Measurements from ENCODE around the gene SPOP. TPM values are rescaled to one million over a fixed set of nuclear protein-coding genes. Genes with fewer than 3 reads are reported as not detected.
"Not testable (repeated sequence)": the region's sequence is repeated elsewhere in the genome, so short reads cannot be mapped to it uniquely, and the experiment has no call there.

The SPOP gene
- total RNA-seq, 1 donor from 2014 or later, result 61.4 TPM

- H3K4me1 Mint-ChIP-seq, result peaks cover 7% of the 10 kb centered on the region
- H3K9me3 Mint-ChIP-seq, result no peaks in the 10 kb centered on the region
- intact Hi-C loops (cut with micrococcal nuclease), result no loop called here
- peaks cover 10% of the 10 kb centered on the region for H3K27me3 Mint-ChIP-seq
- H3K36me3 Mint-ChIP-seq (ENCODE audit: low read depth), result no peaks in the 10 kb centered on the region
- no peak overlapping the region for H3K27ac Mint-ChIP-seq
- no peak overlapping the region for H3K4me3 Mint-ChIP-seq
- DNase-seq, result no peak
Observed at GRCh38 chr17:49554694-49555494, 123.0 kb downstream of the SPOP start.

GRCh38 chr17:49553676-49554335 lies 124.1 kb downstream of the SPOP start:
- intact Hi-C loops (cut with micrococcal nuclease), result no loop called here
- DNase-seq, result no peak
- Mint-ChIP-seq H3K36me3 (ENCODE audit: low read depth) (no peaks in the 10 kb centered on the region), H3K27ac (no peak overlapping the region), H3K4me3 (no peak overlapping the region), H3K27me3 (peaks cover 6% of the 10 kb centered on the region), H3K4me1 (peaks cover 7% of the 10 kb centered on the region), H3K9me3 (no peaks in the 10 kb centered on the region)

- H3K36me3 Mint-ChIP-seq (ENCODE audit: low read depth), result no peaks in the 10 kb centered on the region
- no peaks in the 10 kb centered on the region for H3K27me3 Mint-ChIP-seq
- H3K4me1 Mint-ChIP-seq, result peaks cover 3% of the 10 kb centered on the region
- H3K27ac Mint-ChIP-seq, result no peak overlapping the region
- intact Hi-C loops (cut with micrococcal nuclease), result no loop called here
- H3K4me3 Mint-ChIP-seq, result no peak overlapping the region
- DNase-seq, result no peak
- H3K9me3 Mint-ChIP-seq, result no peaks in the 10 kb centered on the region
Observed at GRCh38 chr17:49552070-49552751, 125.7 kb downstream of the SPOP start.

GRCh38 chr17:49551221-49552069 lies 126.5 kb downstream of the SPOP start:
- no peak overlapping the region for H3K4me3 Mint-ChIP-seq
- H3K4me1 Mint-ChIP-seq, result peaks cover 2% of the 10 kb centered on the region
- no peak for DNase-seq
- intact Hi-C loops (cut with micrococcal nuclease), result no loop called here
- no peak overlapping the region for H3K27ac Mint-ChIP-seq
- H3K9me3 Mint-ChIP-seq, result no peaks in the 10 kb centered on the region
- H3K27me3 Mint-ChIP-seq, result no peaks in the 10 kb centered on the region
- H3K36me3 Mint-ChIP-seq (ENCODE audit: low read depth), result no peaks in the 10 kb centered on the region

GRCh38 chr17:49550764-49551163 lies 127.1 kb downstream of the SPOP start:
- H3K27me3 Mint-ChIP-seq; intact Hi-C loops (cut with micrococcal nuclease): not testable (repeated sequence)

GRCh38 chr17:49549691-49550678 lies 127.9 kb downstream of the SPOP start:
- no peak for DNase-seq
- no peaks in the 10 kb centered on the region for H3K9me3 Mint-ChIP-seq
- no peaks in the 10 kb centered on the region for H3K36me3 Mint-ChIP-seq (ENCODE audit: low read depth)
- no peak overlapping the region for H3K4me3 Mint-ChIP-seq
- intact Hi-C loops (cut with micrococcal nuclease), result no loop called here
- H3K27ac Mint-ChIP-seq, result no peak overlapping the region
- no peaks in the 10 kb centered on the region for H3K27me3 Mint-ChIP-seq
- no peaks in the 10 kb centered on the region for H3K4me1 Mint-ChIP-seq

More at GRCh38 chr17:49550764-49551163, 127.1 kb downstream of the SPOP start:
- not testable (repeated sequence) for DNase-seq; H3K9me3 Mint-ChIP-seq; H3K4me3 Mint-ChIP-seq; H3K4me1 Mint-ChIP-seq; H3K27ac Mint-ChIP-seq; H3K36me3 Mint-ChIP-seq (ENCODE audit: low read depth)

GRCh38 chr17:49549311-49549605 lies 128.6 kb downstream of the SPOP start:
- no peaks in the 10 kb centered on the region for H3K4me1 Mint-ChIP-seq
- intact Hi-C loops (cut with micrococcal nuclease), result no loop called here

More at GRCh38 chr17:49549311-49549605, 128.6 kb downstream of the SPOP start:
- H3K27ac Mint-ChIP-seq, result no peak overlapping the region
- no peak overlapping the region for H3K4me3 Mint-ChIP-seq
- no peaks in the 10 kb centered on the region for H3K36me3 Mint-ChIP-seq (ENCODE audit: low read depth)
- H3K27me3 Mint-ChIP-seq, result no peaks in the 10 kb centered on the region
- peaks cover 2% of the 10 kb centered on the region for H3K9me3 Mint-ChIP-seq
- no peak for DNase-seq

Other genes with a start within 250 kb of the SPOP start
- gene NGFR, start 182.8 kb downstream of the SPOP start, total RNA-seq, result 0.33 TPM in 1 of 2 replicates, not detected in the other
- not detected in 2 replicates for gene NXPH3, start 102.2 kb downstream of the SPOP start, total RNA-seq
- 78.9 and 79.5 TPM in 2 replicates for gene SLC35B1, start 29.9 kb upstream of the SPOP start, total RNA-seq
- gene FAM117A, start 86.0 kb upstream of the SPOP start, total RNA-seq, result 10.9 and 11.1 TPM in 2 replicates
- gene KAT7, start 110.6 kb upstream of the SPOP start, total RNA-seq, result 67.2 and 75.2 TPM in 2 replicates
- gene TAC4, start 170.0 kb upstream of the SPOP start, total RNA-seq, result not detected in 2 replicates